Mucosa of rectum (tissue), 2 donors: ENCODE data around the gene TOR1AIP2.

ENCODE experiments used
- H3K27ac ChIP-seq, 2 donors: one replicate each; pipeline ENCODE4 v1.7.0; 2013; ENCODE audit warnings: inconsistent platforms in 2 of 2, low read depth in 2 of 2, low read length in 2 of 2
- H3K27me3 ChIP-seq, 2 donors: one replicate each; pipeline ENCODE4 v1.7.0; 2013; ENCODE audit warnings: low read length in 2 of 2; ENCODE audit not compliant: control insufficient read depth in 2 of 2, insufficient read depth in 2 of 2
- H3K36me3 ChIP-seq, 2 donors: one replicate each; pipeline ENCODE4 v1.7.0; 2013; ENCODE audit warnings: low read length in 2 of 2; ENCODE audit not compliant: control insufficient read depth in 2 of 2, insufficient read depth in 2 of 2
- H3K4me1 ChIP-seq, 2 donors: one replicate each; pipeline ENCODE4 v1.7.0; 2013; ENCODE audit warnings: low read length in 2 of 2, mild to moderate bottlenecking in 1 of 2; ENCODE audit not compliant: control insufficient read depth in 2 of 2, insufficient read depth in 2 of 2
- H3K4me3 ChIP-seq, 2 donors: one replicate each; pipeline ENCODE4 v1.7.0; 2013; ENCODE audit warnings: low read length in 2 of 2
- H3K9ac ChIP-seq, 2 donors: one replicate each; pipeline ENCODE4 v1.7.0; 2013; ENCODE audit warnings: low read length in 2 of 2, low read depth in 1 of 2, mild to moderate bottlenecking in 1 of 2
- H3K9me3 ChIP-seq, 2 donors: one replicate each; pipeline ENCODE4 v1.7.0; 2013; ENCODE audit warnings: low read length in 2 of 2; ENCODE audit not compliant: control insufficient read depth in 2 of 2
- donor health status: healthy.
- donor health status: Normal muscosa, but diverticular disease.

TOR1AIP2 gene

GRCh38 chr1:179826626-179827280 is 50.9 kb downstream of the TOR1AIP2 start:
- H3K27ac ChIP-seq: no peak overlapping the region
- H3K9me3 ChIP-seq: no peaks in the 10 kb centered on the region
- no peaks in the 10 kb centered on the region for H3K36me3 ChIP-seq
- H3K4me1 ChIP-seq: no peaks in the 10 kb centered on the region
- H3K27me3 ChIP-seq: no peaks in the 10 kb centered on the region
- H3K9ac ChIP-seq: no peak overlapping the region
- no peak overlapping the region for H3K4me3 ChIP-seq

GRCh38 chr1:179825798-179826460 is 51.7 kb downstream of the TOR1AIP2 start:
- H3K4me1 ChIP-seq: no peaks in the 10 kb centered on the region
- no peak overlapping the region for H3K4me3 ChIP-seq
- H3K36me3 ChIP-seq: no peaks in the 10 kb centered on the region
- no peak overlapping the region for H3K9ac ChIP-seq
- H3K27ac ChIP-seq: no peak overlapping the region
- no peaks in the 10 kb centered on the region for H3K9me3 ChIP-seq
- no peaks in the 10 kb centered on the region for H3K27me3 ChIP-seq

- no peaks in the 10 kb centered on the region for H3K36me3 ChIP-seq
- no peaks in the 10 kb centered on the region for H3K4me1 ChIP-seq
- no peak overlapping the region for H3K27ac ChIP-seq
- H3K9me3 ChIP-seq: no peaks in the 10 kb centered on the region
- no peaks in the 10 kb centered on the region for H3K27me3 ChIP-seq
- no peak overlapping the region for H3K4me3 ChIP-seq
- H3K9ac ChIP-seq: no peak overlapping the region
These were observed 52.4 kb downstream of the TOR1AIP2 start for GRCh38 chr1:179825206-179825605.

DNA sequence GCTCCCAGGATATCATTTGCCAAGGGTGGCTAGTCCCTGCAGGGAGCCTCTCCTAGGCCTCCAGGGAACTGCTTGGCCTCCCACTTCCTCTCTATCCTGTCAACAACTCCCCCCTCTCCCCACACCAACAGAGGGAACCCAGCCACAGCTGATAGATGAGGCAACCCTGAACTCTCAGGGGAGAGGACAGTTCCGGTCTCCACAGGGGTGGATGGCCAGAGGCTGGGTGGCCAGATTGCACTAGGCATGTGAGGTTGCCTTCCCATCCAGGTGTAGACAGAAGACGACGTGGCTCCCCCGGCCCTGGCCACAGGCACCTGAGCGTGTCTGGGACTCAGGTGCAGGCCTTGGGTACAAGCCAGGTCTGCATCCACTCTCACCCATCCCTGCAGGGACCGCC is 53.3 kb downstream of the TOR1AIP2 start:
- no peak overlapping the region for H3K4me3 ChIP-seq
- no peaks in the 10 kb centered on the region for H3K27me3 ChIP-seq
- no peaks in the 10 kb centered on the region for H3K36me3 ChIP-seq

DNA sequence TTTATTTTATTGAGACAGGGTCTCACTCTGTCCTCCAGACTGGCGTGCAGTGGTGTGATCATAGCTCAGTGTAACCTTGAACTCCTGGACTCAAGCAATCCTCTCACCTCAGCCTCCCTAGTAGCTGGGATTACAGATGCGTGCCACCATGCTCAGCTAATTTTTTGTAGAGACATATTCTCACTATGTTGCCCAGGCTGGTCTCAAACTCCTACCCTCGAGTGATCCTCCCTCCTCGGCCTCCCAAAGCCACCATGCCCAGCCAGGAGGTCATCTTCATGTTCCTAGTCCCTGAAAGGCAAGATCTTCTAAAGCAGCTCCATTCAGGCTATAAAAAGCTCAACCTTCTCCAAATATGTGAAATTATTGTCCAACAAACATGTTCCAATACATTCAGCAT is 53.9 kb downstream of the TOR1AIP2 start:
- Histone ChIP-seq H3K9ac (no peak overlapping the region), H3K27me3 (no peaks in the 10 kb centered on the region), H3K27ac (no peak overlapping the region), H3K36me3 (no peaks in the 10 kb centered on the region), H3K9me3 (no peaks in the 10 kb centered on the region), H3K4me1 (peaks cover 0 to 3% of the 10 kb centered on the region in 2 donors), H3K4me3 (no peak overlapping the region)

More for the DNA sequence above, 53.3 kb downstream of the TOR1AIP2 start:
- H3K27ac ChIP-seq: no peak overlapping the region
- no peaks in the 10 kb centered on the region for H3K9me3 ChIP-seq
- H3K9ac ChIP-seq: no peak overlapping the region
- H3K4me1 ChIP-seq: no peaks in the 10 kb centered on the region

- Histone ChIP-seq H3K36me3 (no peaks in the 10 kb centered on the region), H3K9ac (no peak overlapping the region), H3K27me3 (no peaks in the 10 kb centered on the region), H3K4me1 (peaks cover 0 to 3% of the 10 kb centered on the region in 2 donors), H3K27ac (no peak overlapping the region), H3K4me3 (no peak overlapping the region), H3K9me3 (no peaks in the 10 kb centered on the region)
These were observed 55.5 kb downstream of the TOR1AIP2 start for GRCh38 chr1:179822065-179822464.

DNA sequence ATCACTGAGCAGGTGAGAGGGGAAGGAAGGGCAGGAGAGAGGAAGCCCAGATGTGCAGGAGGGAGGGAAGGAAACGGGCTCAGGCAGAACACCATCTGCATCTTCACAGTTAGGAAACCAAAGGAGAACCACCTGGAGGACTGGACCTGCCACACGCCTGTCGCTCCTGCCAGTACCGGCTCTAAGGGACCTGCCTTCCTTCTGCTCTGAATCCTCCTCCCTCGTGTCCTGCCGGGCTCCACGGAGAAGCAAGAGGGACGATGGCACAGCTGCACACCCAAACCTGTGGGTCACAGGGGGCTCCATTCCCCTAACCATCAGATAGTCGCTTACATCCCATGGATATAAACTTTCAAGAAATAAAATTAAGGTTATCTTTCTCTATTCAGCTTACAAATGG is 56.1 kb downstream of the TOR1AIP2 start:
- Histone ChIP-seq H3K9me3 (no peaks in the 10 kb centered on the region), H3K27ac (no peak overlapping the region), H3K36me3 (no peaks in the 10 kb centered on the region), H3K4me3 (no peak overlapping the region), H3K4me1 (peaks cover 0 to 3% of the 10 kb centered on the region in 2 donors), H3K27me3 (no peaks in the 10 kb centered on the region), H3K9ac (no peak overlapping the region)

- Histone ChIP-seq H3K9me3 (no peaks in the 10 kb centered on the region), H3K4me3 (no peak overlapping the region), H3K9ac (no peak overlapping the region), H3K27ac (no peak overlapping the region), H3K4me1 (peaks cover 4 to 6% of the 10 kb centered on the region in 2 donors), H3K27me3 (no peaks in the 10 kb centered on the region), H3K36me3 (no peaks in the 10 kb centered on the region)
These were observed 57.2 kb downstream of the TOR1AIP2 start for GRCh38 chr1:179820226-179820970.

- H3K9ac ChIP-seq: no peak overlapping the region
- H3K36me3 ChIP-seq: no peaks in the 10 kb centered on the region
- no peak overlapping the region for H3K27ac ChIP-seq
- peaks cover 16 to 17% of the 10 kb centered on the region in 2 donors for H3K4me1 ChIP-seq
- H3K4me3 ChIP-seq: no peak overlapping the region
- H3K9me3 ChIP-seq: no peaks in the 10 kb centered on the region
- H3K27me3 ChIP-seq: no peaks in the 10 kb centered on the region
These were observed 58.8 kb downstream of the TOR1AIP2 start for GRCh38 chr1:179818743-179819173.

DNA sequence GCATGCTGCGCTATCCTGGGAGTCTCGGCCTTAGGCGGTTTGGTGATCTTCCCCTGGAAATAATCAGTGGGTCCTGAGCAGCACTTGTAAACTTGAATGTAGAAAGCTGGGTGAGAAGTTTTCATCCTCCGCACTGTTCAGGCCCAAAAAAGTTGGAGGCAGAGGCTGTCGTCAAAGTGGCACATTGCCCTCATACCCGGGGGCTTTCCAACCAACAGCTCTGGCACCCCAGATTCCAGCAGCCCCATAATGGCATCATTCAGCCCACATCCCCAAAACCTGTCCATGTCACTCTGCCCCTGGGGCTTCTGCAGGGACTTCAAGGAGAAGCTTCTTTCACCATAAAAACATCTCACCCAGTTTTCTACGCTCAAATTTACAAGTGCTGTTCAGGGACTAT is 59.3 kb downstream of the TOR1AIP2 start:
- Histone ChIP-seq H3K9ac (no peak overlapping the region), H3K4me1 (peaks cover 16 to 17% of the 10 kb centered on the region in 2 donors), H3K4me3 (no peak overlapping the region), H3K27me3 (no peaks in the 10 kb centered on the region), H3K36me3 (no peaks in the 10 kb centered on the region), H3K27ac (peak overlapping the region in 1 of 2 donors; percentile 9), H3K9me3 (no peaks in the 10 kb centered on the region)
